Fibroblast of gingiva (primary cell): ENCODE results near the gene DENND1A.
"Not testable (repeated sequence)": the region's sequence is repeated elsewhere in the genome, so short reads cannot be mapped to it uniquely, and the experiment has no call there.

Experiments used
- DNase-seq: peaks from one replicate; pipeline ENCODE4 v3.0.0-alpha.2; 2011; ENCODE audit warnings: low read depth

Gene DENND1A

GRCh38 chr9:123821619-123822018 lies 108.3 kb downstream of the DENND1A start:
- no peak for DNase-seq

- no peak for DNase-seq
These were observed 109.8 kb downstream of the DENND1A start for GRCh38 chr9:123820139-123820538.

- DNase-seq: no peak
These were observed 113.0 kb downstream of the DENND1A start for GRCh38 chr9:123816817-123817472.

- DNase-seq: not testable (repeated sequence)
These were observed 114.1 kb downstream of the DENND1A start for GRCh38 chr9:123815856-123816255.

GRCh38 chr9:123814496-123814895 lies 115.4 kb downstream of the DENND1A start:
- no peak for DNase-seq

GRCh38 chr9:123812984-123813383 lies 116.9 kb downstream of the DENND1A start:
- DNase-seq: no peak

- no peak for DNase-seq
These were observed 122.7 kb downstream of the DENND1A start for GRCh38 chr9:123807251-123807650.

GRCh38 chr9:123806829-123807228 lies 123.1 kb downstream of the DENND1A start:
- no peak for DNase-seq

GRCh38 chr9:123798195-123798594 lies 131.7 kb downstream of the DENND1A start:
- DNase-seq: no peak

GRCh38 chr9:123796618-123797484 lies 133.1 kb downstream of the DENND1A start:
- no peak for DNase-seq

GRCh38 chr9:123796094-123796493 lies 133.8 kb downstream of the DENND1A start:
- DNase-seq: no peak

GRCh38 chr9:123795336-123795735 lies 134.6 kb downstream of the DENND1A start:
- no peak for DNase-seq

- no peak for DNase-seq
These were observed 137.4 kb downstream of the DENND1A start for GRCh38 chr9:123792501-123792900.

GRCh38 chr9:123789554-123790292 lies 140.2 kb downstream of the DENND1A start:
- no peak for DNase-seq

GRCh38 chr9:123787416-123787815 lies 142.5 kb downstream of the DENND1A start:
- peak; percentile 9 for DNase-seq

GRCh38 chr9:123784518-123784917 lies 145.4 kb downstream of the DENND1A start:
- DNase-seq: peak; percentile 86

GRCh38 chr9:123778232-123778902 lies 151.6 kb downstream of the DENND1A start:
- DNase-seq: no peak

- DNase-seq: no peak
These were observed 153.0 kb downstream of the DENND1A start for GRCh38 chr9:123776708-123777537.

GRCh38 chr9:123775289-123776284 lies 154.3 kb downstream of the DENND1A start:
- no peak for DNase-seq

- no peak for DNase-seq
These were observed 156.1 kb downstream of the DENND1A start for GRCh38 chr9:123773783-123774182.
